Transverse colon (tissue), 4 donors: ENCODE measurements around the gene CSF1R.

Experiments used
- EP300 ChIP-seq: sonication (generic); formaldehyde crosslinking; IDR thresholded peaks from one replicate; pipeline ENCODE4 v1.6.1; 2017; ENCODE audit warnings: antibody characterized with exemption, low read depth
- POLR2A ChIP-seq: fragments of 450-650 bp; IDR thresholded peaks from one replicate; pipeline ENCODE4 v1.6.1; 2016; ENCODE audit warnings: antibody characterized with exemption, mild to moderate bottlenecking, moderate library complexity
- POLR2AphosphoS5 ChIP-seq, 3 donors: sonication (generic); formaldehyde crosslinking; IDR thresholded peaks; one replicate each; pipeline ENCODE4 v1.6.1; 2016; ENCODE audit warnings: antibody characterized with exemption in 3 of 3
- TF ChIP-seq, protein P1 (sequence below), 5 experiments: fragments of 200-600 bp in 3 of 5; fragments of 450-650 bp in 2 of 5; sonication (generic) in 3 of 5; IDR thresholded peaks; 1 replicate in 2 of 5; 2 replicates in 3 of 5; pipeline ENCODE4 v1.5.1; 2016 to 2017; ENCODE audit warnings: antibody characterized with exemption in 5 of 5, inconsistent platforms in 3 of 5, mild to moderate bottlenecking in 2 of 5, moderate library complexity in 1 of 5

DNA sequence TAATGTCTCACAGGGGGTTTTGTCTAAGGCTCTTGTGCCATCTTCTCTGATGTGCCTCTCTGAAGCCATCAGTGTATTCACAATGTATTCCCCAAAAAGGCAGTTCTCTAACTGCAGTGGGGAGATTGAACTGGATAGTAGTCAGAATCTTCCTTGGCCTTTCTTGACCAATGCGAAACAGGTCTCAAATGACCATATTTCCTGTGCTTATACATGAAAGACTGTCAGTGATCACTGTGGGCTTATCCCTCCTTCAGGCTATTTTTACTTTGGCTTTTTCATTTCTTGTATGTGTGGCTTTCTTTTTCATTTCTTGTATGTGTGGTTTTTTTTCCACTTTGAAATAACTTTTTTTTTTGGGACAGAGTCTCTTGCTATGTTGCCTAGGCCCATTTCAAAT is 66.1 kb downstream of the CSF1R start:
- TF ChIP-seq, protein P1, sequence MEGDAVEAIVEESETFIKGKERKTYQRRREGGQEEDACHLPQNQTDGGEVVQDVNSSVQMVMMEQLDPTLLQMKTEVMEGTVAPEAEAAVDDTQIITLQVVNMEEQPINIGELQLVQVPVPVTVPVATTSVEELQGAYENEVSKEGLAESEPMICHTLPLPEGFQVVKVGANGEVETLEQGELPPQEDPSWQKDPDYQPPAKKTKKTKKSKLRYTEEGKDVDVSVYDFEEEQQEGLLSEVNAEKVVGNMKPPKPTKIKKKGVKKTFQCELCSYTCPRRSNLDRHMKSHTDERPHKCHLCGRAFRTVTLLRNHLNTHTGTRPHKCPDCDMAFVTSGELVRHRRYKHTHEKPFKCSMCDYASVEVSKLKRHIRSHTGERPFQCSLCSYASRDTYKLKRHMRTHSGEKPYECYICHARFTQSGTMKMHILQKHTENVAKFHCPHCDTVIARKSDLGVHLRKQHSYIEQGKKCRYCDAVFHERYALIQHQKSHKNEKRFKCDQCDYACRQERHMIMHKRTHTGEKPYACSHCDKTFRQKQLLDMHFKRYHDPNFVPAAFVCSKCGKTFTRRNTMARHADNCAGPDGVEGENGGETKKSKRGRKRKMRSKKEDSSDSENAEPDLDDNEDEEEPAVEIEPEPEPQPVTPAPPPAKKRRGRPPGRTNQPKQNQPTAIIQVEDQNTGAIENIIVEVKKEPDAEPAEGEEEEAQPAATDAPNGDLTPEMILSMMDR (IDR thresholded peaks at IDR 0.05), result no peak
- TF ChIP-seq POLR2A (no peak), EP300 (no peak), POLR2AphosphoS5 (IDR thresholded peaks at IDR 0.05) (no peak)
